HepG2 (cell line): ENCODE data around the gene SERHL2. TPM values are rescaled to one million over a fixed set of nuclear protein-coding genes. Genes with fewer than 3 reads are reported as not detected.

Experiments
- ATRX ChIP-seq: sonication (generic); formaldehyde crosslinking; IDR thresholded peaks from 2 replicates; pipeline ENCODE4 v1.4.0; 2020; ENCODE audit warnings: missing genetic modification reagents, borderline replicate concordance
- CHCHD3 ChIP-seq: sonication (generic); formaldehyde crosslinking; IDR thresholded peaks from 2 replicates; pipeline ENCODE4 v1.8.0; 2022; ENCODE audit warnings: mild to moderate bottlenecking, missing genetic modification reagents, moderate library complexity
- DBP ChIP-seq: sonication (generic); formaldehyde crosslinking; IDR thresholded peaks from 2 replicates; pipeline ENCODE4 v1.4.0; 2020; ENCODE audit warnings: missing genetic modification reagents; ENCODE audit errors: not compliant biosample characterization
- DZIP1 ChIP-seq: sonication (generic); formaldehyde crosslinking; IDR thresholded peaks from 2 replicates; pipeline ENCODE4 v1.5.0; 2020; ENCODE audit warnings: mild to moderate bottlenecking, missing genetic modification reagents
- GZF1 ChIP-seq: sonication (generic); formaldehyde crosslinking; IDR thresholded peaks from 2 replicates; pipeline ENCODE4 v1.5.1; 2020; ENCODE audit warnings: mild to moderate bottlenecking, missing genetic modification reagents
- HCFC1 ChIP-seq: fragments of 150-350 bp; IDR thresholded peaks from 2 replicates; pipeline ENCODE4 v1.6.1; 2014; ENCODE audit warnings: low read depth, low read length
- HNF1B ChIP-seq: sonication (generic); formaldehyde crosslinking; IDR thresholded peaks from 2 replicates; pipeline ENCODE4 v1.5.1; 2020; ENCODE audit warnings: mild to moderate bottlenecking, moderate library complexity, missing genetic modification reagents
- HNF4G ChIP-seq, 2 experiments: sonication (generic) in 1 of 2; formaldehyde crosslinking in 1 of 2; IDR thresholded peaks; 2 replicates each; pipeline versions ENCODE4 v1.4.0 to v1.6.1; 2011 to 2020; ENCODE audit warnings: borderline replicate concordance in 2 of 2, low read depth in 2 of 2, mild to moderate bottlenecking in 2 of 2, low read length in 1 of 2, missing genetic modification reagents in 1 of 2, moderate library complexity in 1 of 2
- KDM4B ChIP-seq: sonication (generic); formaldehyde crosslinking; IDR thresholded peaks from 2 replicates; pipeline ENCODE4 v1.4.0; 2020; ENCODE audit warnings: missing genetic modification reagents
- LCORL ChIP-seq, 2 experiments: fragments of 450-650 bp in 1 of 2; sonication (generic) in 1 of 2; formaldehyde crosslinking in 1 of 2; IDR thresholded peaks; 2 replicates each; pipeline versions ENCODE4 v1.5.0 to v1.6.1; 2017 to 2020; ENCODE audit warnings: antibody characterized with exemption in 1 of 2, missing genetic modification reagents in 1 of 2
- MTF1 ChIP-seq: sonication (generic); formaldehyde crosslinking; IDR thresholded peaks from 2 replicates; pipeline ENCODE4 v1.5.0; 2020; ENCODE audit warnings: missing genetic modification reagents
- RBAK ChIP-seq: sonication (generic); formaldehyde crosslinking; IDR thresholded peaks from 2 replicates; pipeline ENCODE4 v1.5.1; 2020; ENCODE audit warnings: mild to moderate bottlenecking, missing genetic modification reagents
- RFXAP ChIP-seq: sonication (generic); formaldehyde crosslinking; IDR thresholded peaks from 2 replicates; pipeline ENCODE4 v1.4.0; 2020; ENCODE audit warnings: missing genetic modification reagents, borderline replicate concordance
- SRY ChIP-seq: sonication (generic); formaldehyde crosslinking; IDR thresholded peaks from 2 replicates; pipeline ENCODE4 v1.8.0; 2022; ENCODE audit warnings: mild to moderate bottlenecking, missing genetic modification reagents
- TCF12 ChIP-seq, 2 experiments: fragments of 450-650 bp in 1 of 2; sonication (generic) in 1 of 2; formaldehyde crosslinking in 1 of 2; IDR thresholded peaks; 2 replicates each; pipeline versions ENCODE4 v1.6.1 to v1.8.0; 2017 to 2022; ENCODE audit warnings: antibody characterized with exemption in 1 of 2, mild to moderate bottlenecking in 1 of 2, missing genetic modification reagents in 1 of 2, moderate library complexity in 1 of 2
- TGIF2 ChIP-seq: IDR thresholded peaks from 2 replicates; pipeline ENCODE4 v1.6.1; 2016; ENCODE audit warnings: control low read depth, missing compliant biosample characterization
- ZBTB49 ChIP-seq: sonication (generic); formaldehyde crosslinking; IDR thresholded peaks from 2 replicates; pipeline ENCODE4 v1.4.0; 2020; ENCODE audit warnings: missing genetic modification reagents, borderline replicate concordance
- ZNF766 ChIP-seq: sonication (generic); formaldehyde crosslinking; IDR thresholded peaks from 2 replicates; pipeline ENCODE4 v1.5.0; 2020; ENCODE audit warnings: missing genetic modification reagents, borderline replicate concordance
- ZNF781 ChIP-seq: sonication (generic); formaldehyde crosslinking; IDR thresholded peaks from 2 replicates; pipeline ENCODE4 v1.5.1; 2020; ENCODE audit warnings: borderline replicate concordance, mild to moderate bottlenecking, missing genetic modification reagents; ENCODE audit errors: not compliant biosample characterization
- polyA plus RNA-seq, 8 experiments: library from polyadenylated mRNA; depleted of rRNA in 3 of 8; stranded (reverse) in 7 of 8; unstranded in 1 of 8; fragments of >200 nt; fragmentation: Illumina TruSeq in 4 of 8; extraction: Trizol in 4 of 8; gene quantifications; 2 replicates each; pipeline versions ENCODE4 v1.2.1 to v1.2.3, GENCODE V29; 2011 to 2016; ENCODE audit warnings: low read depth in 4 of 8, missing spikeins in 1 of 8, mixed read lengths in 1 of 8; ENCODE audit not compliant: insufficient read depth in 1 of 8
- total RNA-seq, 5 experiments: library from RNA; depleted of rRNA; stranded (reverse); fragments of >200 nt; fragmentation: Illumina TruSeq; extraction: Trizol; gene quantifications; 2 replicates each; pipeline ENCODE4 v1.2.3, GENCODE V29; 2016; ENCODE audit warnings: low read depth in 1 of 5
- TF ChIP-seq, protein P1 (sequence below): sonication (generic); formaldehyde crosslinking; IDR thresholded peaks from 2 replicates; pipeline ENCODE4 v1.4.0; 2020; ENCODE audit warnings: missing genetic modification reagents

Gene SERHL2
- total and polyA plus RNA-seq, 2 of the 13 experiments (the other 11 are each of a cell fraction or from before 2014, with no cell fraction given): 1.0 to 1.8 TPM

DNA sequence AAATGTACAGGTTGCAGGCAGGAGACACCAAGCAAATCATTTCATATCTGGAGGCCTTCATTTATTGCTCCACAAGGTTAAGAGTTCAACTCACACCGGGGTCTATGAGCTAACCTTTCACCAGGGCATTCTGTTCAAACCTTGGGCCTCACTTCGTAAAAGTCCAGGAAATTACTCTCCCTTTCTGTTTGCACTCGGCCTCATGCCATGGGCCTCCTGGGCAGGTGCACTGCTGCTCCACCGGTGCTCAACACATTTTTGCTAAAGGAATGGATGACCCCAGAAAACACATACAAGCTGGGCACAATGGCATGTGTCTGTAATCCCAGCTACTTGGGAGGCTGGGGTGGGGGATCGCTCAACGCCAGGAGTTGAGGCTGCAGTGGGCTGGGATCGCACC lies 17.6 kb upstream of the SERHL2 start (continued):
- TF ChIP-seq SRY (CRISPR knock-in tag) (peak; percentile 55; the same call in 1 of the 2 replicates), ZBTB49 (CRISPR knock-in tag) (no peak), TCF12 (IDR thresholded peaks at IDR 0.05) (no peak), TCF12 (CRISPR knock-in tag; IDR thresholded peaks at IDR 0.05) (no peak), DBP (CRISPR knock-in tag) (peak; percentile 81), TGIF2 (CRISPR knock-in tag) (peak; percentile 77), ZNF766 (CRISPR knock-in tag) (peak; percentile 87; the same call in 1 of the 2 replicates), ATRX (CRISPR knock-in tag) (no peak), ZNF781 (no peak), HCFC1 (no peak), DZIP1 (CRISPR knock-in tag) (no peak), RBAK (CRISPR knock-in tag) (no peak), HNF4G (IDR thresholded peaks at IDR 0.05; ENCODE audit: borderline replicate concordance, low read depth, low read length) (peak; percentile 8; the same call in 1 of the 2 replicates), HNF4G (CRISPR knock-in tag; IDR thresholded peaks at IDR 0.05; ENCODE audit: borderline replicate concordance, low read depth) (no peak), MTF1 (CRISPR knock-in tag) (peak; percentile 81), HNF1B (CRISPR knock-in tag) (no peak), GZF1 (CRISPR knock-in tag) (no peak), RFXAP (CRISPR knock-in tag) (0 out of 2 replicates have a peak, but pooled peaks have one; percentile 49), CHCHD3 (CRISPR knock-in tag) (no peak), KDM4B (CRISPR knock-in tag) (no peak), LCORL (IDR thresholded peaks at IDR 0.05) (no peak), LCORL (CRISPR knock-in tag; IDR thresholded peaks at IDR 0.05) (no peak)
- TF ChIP-seq, protein P1, sequence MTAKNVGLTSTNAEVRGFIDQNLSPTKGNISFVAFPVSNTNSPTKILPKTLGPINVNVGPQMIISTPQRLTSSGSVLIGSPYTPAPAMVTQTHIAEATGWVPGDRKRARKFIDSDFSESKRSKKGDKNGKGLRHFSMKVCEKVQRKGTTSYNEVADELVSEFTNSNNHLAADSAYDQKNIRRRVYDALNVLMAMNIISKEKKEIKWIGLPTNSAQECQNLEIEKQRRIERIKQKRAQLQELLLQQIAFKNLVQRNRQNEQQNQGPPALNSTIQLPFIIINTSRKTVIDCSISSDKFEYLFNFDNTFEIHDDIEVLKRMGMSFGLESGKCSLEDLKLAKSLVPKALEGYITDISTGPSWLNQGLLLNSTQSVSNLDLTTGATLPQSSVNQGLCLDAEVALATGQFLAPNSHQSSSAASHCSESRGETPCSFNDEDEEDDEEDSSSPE (CRISPR knock-in tag): 0 out of 2 replicates have a peak, but pooled peaks have one; percentile 39
